Fibroblast of skin of left quadriceps (primary cell): ENCODE results near the gene JCAD.
"Not testable (repeated sequence)": the region's sequence is repeated elsewhere in the genome, so short reads cannot be mapped to it uniquely, and the experiment has no call there.

Source experiments
- DNase-seq, 2 experiments: peaks; one replicate each; pipeline ENCODE4 v3.0.0-alpha.2; 2013; ENCODE audit warnings: low read depth in 2 of 2

JCAD gene

GRCh38 chr10:29982997-29983648 is 76.3 kb downstream of the JCAD start:
- DNase-seq, result no peak

GRCh38 chr10:29981510-29981909 is 77.9 kb downstream of the JCAD start:
- DNase-seq, result no peak

- no peak for DNase-seq
Observed at GRCh38 chr10:29980084-29980483, 79.3 kb downstream of the JCAD start.

- DNase-seq, result not testable (repeated sequence)
Observed at GRCh38 chr10:29979421-29979779, 80.0 kb downstream of the JCAD start.

GRCh38 chr10:29977171-29977570 is 82.2 kb downstream of the JCAD start:
- DNase-seq, result no peak

- no peak for DNase-seq
Observed at GRCh38 chr10:29976134-29976533, 83.3 kb downstream of the JCAD start.

GRCh38 chr10:29974773-29975172 is 84.6 kb downstream of the JCAD start:
- DNase-seq, result no peak

- no peak for DNase-seq
Observed at GRCh38 chr10:29973921-29974320, 85.5 kb downstream of the JCAD start.

GRCh38 chr10:29970576-29970975 is 88.8 kb downstream of the JCAD start:
- DNase-seq, result no peak

- no peak for DNase-seq
Observed at GRCh38 chr10:29970012-29970396, 89.4 kb downstream of the JCAD start.

GRCh38 chr10:29969255-29970011 is 90.0 kb downstream of the JCAD start:
- no peak for DNase-seq

- no peak for DNase-seq
Observed at GRCh38 chr10:29968585-29968984, 90.8 kb downstream of the JCAD start.

- DNase-seq, result no peak
Observed at GRCh38 chr10:29966269-29966668, 93.1 kb downstream of the JCAD start.
